ENCODE measurements around the gene IGF1R.

IGF1R gene

GRCh38 chr15:98715401-98715800 lies 67.1 kb downstream of the IGF1R start:
- no peak for DNase-seq (ENCODE audit: low read depth in 2 of 2)
- no peak for TF ChIP-seq CTCF (IDR thresholded peaks at IDR 0.05; ENCODE audit: low read depth, low read length)
- H3K4me3 ChIP-seq (replicated peaks in 1 of 2; ENCODE audit: low read depth in 2 of 2, low read length in 2 of 2): no peak overlapping the region

- no peak for TF ChIP-seq CTCF (IDR thresholded peaks at IDR 0.05; ENCODE audit: low read depth, low read length)
- DNase-seq (ENCODE audit: low read depth in 2 of 2): no peak
- no peak overlapping the region for H3K4me3 ChIP-seq (replicated peaks in 1 of 2; ENCODE audit: low read depth in 2 of 2, low read length in 2 of 2)
Measured at GRCh38 chr15:98715890-98716443, 67.6 kb downstream of the IGF1R start.

GRCh38 chr15:98717371-98717770 lies 69.0 kb downstream of the IGF1R start:
- DNase-seq (ENCODE audit: low read depth in 2 of 2): no peak
- no peak overlapping the region for H3K4me3 ChIP-seq (replicated peaks in 1 of 2; ENCODE audit: low read depth in 2 of 2, low read length in 2 of 2)
- no peak for TF ChIP-seq CTCF (IDR thresholded peaks at IDR 0.05; ENCODE audit: low read depth, low read length)

- DNase-seq (ENCODE audit: low read depth in 2 of 2): no peak
- TF ChIP-seq CTCF (IDR thresholded peaks at IDR 0.05; ENCODE audit: low read depth, low read length): no peak
- no peak overlapping the region for H3K4me3 ChIP-seq (replicated peaks in 1 of 2; ENCODE audit: low read depth in 2 of 2, low read length in 2 of 2)
Measured at GRCh38 chr15:98717942-98718341, 69.6 kb downstream of the IGF1R start.

- no peak for TF ChIP-seq CTCF (IDR thresholded peaks at IDR 0.05; ENCODE audit: low read depth, low read length)
- DNase-seq (ENCODE audit: low read depth in 2 of 2): peak in 1 of 2 donors; percentile 16
Measured at GRCh38 chr15:98718426-98719136, 70.2 kb downstream of the IGF1R start.

GRCh38 chr15:98719137-98719740 lies 70.9 kb downstream of the IGF1R start:
- no peak for TF ChIP-seq CTCF (IDR thresholded peaks at IDR 0.05; ENCODE audit: low read depth, low read length)
- peak; percentile 18 to 25 for DNase-seq (ENCODE audit: low read depth in 2 of 2)
- H3K4me3 ChIP-seq (replicated peaks in 1 of 2; ENCODE audit: low read depth in 2 of 2, low read length in 2 of 2): no peak overlapping the region

More at GRCh38 chr15:98718426-98719136, 70.2 kb downstream of the IGF1R start:
- no peak overlapping the region for H3K4me3 ChIP-seq (replicated peaks in 1 of 2; ENCODE audit: low read depth in 2 of 2, low read length in 2 of 2)
